Islet precursor cell (in vitro differentiated cells): ENCODE results near the gene ZDHHC7.

ENCODE experiments used
- DNase-seq: peaks from one replicate; pipeline ENCODE4 v3.0.0-alpha.2; 2018

The ZDHHC7 gene

DNA sequence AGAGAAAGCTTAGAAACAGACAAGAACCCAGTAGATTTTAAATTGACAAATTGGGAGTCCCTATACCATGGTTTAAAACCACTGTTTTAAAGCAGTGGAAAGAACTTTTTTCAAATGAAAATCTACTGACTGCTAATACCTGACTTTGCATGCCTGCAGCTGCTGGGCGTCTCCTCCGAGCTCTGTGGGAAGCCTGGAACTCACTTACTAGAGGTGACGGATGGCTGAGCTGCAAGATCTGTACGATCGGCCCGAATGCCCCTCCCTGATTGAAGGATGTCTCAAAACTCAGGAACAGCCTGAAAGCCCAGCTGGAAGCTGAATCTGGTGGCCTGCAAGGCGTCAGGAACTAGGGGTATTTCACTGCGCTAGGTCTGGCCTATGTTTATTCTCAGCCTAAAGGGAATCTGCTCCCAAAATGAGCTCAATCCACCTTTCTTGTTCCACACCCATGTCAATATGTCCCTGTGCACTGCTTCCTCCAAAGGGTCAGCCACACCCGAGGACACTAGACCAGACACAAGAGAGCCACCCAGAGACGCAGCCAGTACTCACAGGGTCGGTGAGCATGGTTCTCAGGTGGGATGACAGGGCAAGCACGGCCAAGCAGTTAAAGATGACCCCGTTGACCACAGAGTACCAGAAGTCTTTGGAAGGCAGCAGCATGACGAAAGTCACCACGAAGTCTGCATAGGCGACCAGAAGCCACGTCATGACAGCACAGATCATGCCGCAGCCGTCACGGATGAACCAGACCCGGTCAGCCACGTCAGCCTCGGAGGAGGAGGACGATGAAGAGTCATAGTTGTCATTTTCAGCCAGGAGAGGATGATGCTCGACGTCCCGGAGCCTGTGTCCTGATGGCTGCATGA lies 21.4 kb downstream of the ZDHHC7 start:
- DNase-seq = no peak

DNA sequence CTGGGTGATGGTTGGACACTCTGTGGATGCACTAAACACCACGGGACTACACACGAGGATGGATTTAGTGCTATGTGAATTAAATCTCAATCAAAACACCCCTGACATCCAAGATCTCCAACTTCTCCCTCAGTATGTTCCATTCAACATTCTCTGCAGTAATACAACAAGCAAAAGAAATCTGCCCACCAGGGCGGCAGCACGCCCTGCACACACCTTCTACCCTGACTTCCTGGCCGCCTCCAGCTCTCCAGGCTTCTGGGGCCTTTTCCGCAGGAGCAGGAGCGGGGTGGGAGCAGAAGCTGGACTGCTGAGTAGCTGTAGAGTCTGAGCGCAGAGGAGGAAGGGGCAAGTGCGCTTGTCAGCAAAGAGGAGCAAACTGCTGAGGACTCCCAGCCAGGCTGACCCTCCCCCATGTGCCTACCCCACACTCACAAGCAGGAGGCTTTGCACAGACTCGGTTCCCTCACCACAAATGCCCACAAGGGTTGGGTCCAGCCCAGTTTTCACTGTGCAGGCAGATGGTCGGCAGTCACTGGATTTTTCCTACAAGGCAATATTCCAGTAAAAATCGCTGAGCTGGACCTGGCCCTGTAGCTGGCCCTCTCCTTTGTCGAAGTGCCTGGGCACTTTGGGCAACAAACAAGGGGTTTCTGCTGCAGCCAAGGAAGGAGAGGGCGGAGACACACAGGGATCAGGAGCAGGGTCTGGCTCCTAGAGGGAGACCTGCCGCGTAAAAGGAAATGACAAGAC lies 22.8 kb downstream of the ZDHHC7 start:
- DNase-seq = no peak

DNA sequence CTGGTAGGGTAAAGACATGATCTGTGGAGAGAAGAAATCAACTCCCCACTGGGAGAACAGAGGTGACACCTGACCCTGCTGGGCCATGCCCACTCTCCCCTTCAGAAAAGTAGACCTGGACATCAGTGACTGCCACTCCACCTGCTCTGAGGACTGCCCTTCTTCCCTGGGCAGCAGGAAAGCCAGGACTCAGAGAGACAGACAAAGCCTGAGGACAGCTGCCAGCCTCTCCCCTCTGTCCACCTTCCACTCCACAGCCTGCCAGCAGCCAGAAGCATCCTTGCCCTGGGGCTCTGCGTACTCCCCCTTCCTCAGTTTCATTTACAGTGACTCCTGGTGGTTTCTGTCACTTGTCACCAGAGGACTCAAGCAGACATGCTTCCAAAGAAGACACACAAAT lies 24.5 kb downstream of the ZDHHC7 start:
- no peak for DNase-seq

DNA sequence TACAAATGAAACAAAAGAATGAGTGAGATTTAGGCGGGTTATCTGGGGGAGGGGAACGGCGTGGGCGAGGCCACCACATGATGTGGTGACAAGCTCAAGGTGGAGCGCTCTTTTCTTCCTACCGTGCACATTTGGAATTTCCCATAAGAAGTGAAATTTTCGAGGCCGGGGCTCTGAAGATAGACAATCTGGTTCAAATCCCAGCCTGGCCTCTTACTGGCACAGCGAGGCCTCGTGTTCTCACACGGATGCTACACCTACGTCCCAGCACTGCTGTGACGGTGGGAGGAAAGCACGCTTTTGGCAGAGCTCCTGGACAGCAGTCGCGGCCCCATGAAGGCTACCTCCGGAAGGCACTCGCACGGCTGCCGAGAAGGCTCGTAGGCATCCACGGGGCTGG lies 25.2 kb downstream of the ZDHHC7 start:
- DNase-seq = no peak

DNA sequence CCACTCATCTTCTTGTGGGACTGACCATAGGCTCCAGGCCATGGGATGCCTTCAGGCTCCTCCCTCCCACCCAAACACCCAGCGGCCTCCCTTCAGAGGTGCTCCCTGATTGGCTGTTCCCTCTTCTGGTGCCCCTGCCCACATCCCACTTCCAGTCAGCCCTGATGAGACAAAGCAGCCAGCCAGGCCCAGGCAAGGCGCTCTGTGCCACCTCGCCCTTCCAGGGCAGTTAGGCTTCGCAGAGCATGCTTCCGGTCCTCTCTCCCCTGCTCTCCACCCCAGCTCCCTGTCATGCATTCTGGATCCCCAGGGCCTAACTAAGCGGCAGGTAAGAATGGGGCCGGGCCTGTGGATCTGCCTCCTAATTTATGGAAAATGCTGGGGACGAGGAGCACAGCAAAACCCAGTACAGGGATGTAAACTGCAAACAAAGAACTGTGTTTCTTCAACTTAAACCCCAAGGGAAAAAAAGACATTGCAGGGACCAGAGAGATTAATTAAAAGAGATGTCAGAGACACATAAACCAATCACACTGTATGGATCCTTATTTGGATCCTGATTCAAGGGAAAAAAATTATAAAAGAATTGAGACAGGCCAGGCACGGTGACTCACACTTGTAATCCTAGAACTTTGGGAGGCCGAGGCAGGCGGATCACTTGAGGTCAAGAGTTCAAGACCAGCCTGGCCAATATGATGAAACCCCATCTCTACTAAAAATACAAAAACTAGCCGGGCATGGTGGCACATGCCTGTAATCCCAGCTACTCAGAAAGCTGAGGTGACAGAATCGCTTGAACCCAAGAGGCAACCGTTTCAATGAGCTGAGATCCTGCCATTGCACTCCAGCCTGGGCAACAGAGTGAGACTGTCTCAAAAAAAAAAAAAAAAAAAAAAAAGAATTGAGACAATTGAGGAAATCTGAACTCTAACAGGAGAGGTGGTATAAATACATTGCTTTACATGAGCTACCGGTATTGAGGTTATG lies 26.0 kb downstream of the ZDHHC7 start:
- DNase-seq = no peak

DNA sequence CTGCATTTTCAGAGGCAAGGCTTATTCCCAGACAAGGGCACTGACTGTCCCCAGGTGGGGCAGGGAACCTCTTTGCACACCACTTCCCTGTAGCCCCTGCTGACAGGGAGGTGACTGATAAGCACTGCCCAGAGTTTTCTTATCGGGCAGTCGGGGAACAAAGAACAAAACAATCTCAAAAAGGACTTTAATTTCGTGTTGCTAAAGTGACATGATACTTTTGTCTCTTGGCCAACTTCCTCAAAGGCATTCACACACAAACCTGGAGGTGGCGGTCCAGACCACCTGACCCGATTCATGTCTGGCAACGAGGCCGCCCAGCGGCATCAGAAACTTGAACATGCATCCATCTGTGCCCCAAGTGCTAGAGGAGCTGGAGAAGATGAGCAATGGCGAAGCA lies 28.9 kb downstream of the ZDHHC7 start:
- DNase-seq = no peak

DNA sequence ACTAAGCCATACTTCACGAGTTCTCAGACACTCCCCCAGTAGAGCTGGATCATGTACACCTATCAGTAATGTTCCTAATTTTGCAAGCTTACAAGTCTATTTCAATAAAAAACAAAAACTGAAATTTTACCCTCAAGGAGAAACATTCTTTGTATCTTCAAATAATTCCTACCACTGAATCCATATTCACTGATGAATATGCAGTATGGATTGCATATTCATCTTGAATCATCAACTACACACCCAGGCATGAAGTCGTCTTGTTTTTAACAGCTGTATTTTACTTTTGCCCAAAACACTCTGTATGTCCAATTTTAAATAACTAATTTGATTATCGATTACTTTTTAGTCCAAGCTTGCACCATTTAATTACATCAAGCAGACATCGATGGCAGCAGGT lies 31.8 kb downstream of the ZDHHC7 start:
- no peak for DNase-seq

DNA sequence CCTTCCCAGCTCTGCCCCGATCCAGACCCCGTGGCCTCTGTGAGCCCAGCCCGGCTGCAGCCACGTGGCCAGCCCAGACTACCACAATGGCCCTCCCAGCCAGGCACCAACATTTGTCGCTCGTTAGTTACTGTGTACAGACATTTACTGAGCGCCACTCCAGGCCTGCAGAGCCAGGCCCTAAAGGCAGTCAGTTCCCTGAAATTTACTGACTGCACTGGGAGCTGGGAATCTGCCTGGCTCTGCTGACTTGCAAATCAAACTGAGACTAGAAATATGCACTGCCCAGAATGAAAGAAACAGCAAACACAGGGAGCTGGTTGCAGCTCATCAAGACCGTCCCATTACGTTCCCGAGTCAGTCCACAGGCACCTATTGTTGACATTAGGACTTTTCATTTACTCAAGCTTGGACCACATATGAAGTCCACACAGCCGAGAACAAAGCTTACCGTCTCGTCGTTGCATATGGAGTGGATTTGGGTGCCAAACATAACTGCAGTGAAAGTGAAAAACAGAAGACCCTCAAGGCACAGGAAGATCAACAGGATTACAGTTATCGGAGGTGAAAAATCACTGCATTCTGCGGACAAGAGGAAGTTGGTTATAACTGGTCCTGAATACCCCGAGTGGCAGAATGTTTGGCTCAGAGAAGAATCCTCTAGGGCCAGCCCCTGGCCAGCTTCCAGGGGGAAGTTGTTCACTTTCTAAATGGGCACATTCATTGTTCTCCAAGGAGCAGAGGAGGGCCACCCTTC lies 34.5 kb downstream of the ZDHHC7 start:
- DNase-seq = no peak

DNA sequence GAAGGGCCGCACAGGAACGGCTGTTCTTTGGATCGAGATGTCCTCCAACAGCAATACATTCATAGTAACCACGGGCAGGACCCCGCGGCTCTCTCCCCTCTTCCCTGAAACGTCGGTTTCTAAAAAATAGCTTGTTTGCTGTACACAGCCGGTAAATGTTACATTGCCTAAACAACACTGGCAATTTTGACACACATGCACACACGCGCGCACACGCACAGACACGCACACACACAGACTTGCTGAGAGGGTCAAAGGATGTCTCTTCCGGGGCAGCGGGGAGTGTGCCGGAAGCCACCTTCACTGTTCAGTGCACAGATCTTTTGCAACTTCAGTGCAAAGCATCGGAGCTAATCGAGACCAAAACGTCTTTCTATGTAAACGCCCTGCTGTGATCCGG lies 35.8 kb downstream of the ZDHHC7 start:
- DNase-seq = no peak

DNA sequence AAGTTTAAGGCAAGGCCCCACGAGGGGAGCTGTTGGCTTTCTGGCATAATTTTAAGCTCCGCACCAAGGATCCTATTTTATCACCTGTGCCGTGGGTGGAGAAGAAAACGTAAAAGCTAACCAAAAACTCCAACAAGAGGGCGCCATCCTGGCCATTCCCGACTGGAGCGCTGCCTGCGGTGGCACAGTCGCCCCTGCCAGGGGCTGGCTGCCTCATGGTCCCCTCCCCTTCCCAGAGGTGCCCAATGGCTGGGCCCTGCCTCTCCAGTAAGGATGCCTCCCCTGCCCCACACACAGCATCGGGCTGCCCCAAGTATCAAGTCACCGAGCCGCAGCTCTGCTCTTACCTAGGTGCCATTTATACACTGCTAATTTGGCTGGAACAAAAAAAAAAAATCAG lies 36.3 kb downstream of the ZDHHC7 start:
- no peak for DNase-seq

DNA sequence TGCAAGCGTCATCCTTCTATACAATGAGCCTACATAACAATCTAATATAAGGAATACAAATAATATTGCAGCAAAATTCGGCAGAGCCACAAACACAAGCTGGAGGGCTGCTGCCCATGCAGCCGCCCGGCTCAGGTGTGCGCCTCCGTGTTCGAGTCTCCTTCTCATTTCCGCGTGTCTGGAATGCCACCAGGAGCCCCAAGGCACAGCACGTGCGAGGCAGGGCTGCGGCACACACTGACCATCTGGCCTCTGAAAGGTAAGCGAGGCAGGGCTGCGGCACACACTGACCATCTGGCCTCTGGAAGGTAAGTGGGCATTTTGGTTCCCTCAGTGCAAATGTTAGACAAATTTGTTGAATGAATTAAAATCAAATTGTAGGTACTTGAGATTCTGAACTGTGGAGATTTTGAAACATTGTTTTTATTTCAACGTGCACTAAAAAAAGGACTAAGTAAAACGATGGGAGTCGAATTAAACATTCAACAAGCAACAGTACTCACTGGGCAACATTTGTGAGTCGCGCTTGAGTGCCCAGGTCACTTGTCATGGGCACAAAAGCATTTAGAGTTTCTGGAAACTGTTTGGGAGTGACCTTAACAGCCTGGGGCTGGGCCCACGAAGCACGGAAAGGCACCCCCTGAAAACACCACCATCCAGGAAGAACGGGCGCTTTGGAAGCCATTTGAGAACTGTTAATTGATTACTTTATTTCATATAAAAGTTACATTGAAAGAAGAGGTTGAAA lies 37.4 kb downstream of the ZDHHC7 start:
- no peak for DNase-seq

DNA sequence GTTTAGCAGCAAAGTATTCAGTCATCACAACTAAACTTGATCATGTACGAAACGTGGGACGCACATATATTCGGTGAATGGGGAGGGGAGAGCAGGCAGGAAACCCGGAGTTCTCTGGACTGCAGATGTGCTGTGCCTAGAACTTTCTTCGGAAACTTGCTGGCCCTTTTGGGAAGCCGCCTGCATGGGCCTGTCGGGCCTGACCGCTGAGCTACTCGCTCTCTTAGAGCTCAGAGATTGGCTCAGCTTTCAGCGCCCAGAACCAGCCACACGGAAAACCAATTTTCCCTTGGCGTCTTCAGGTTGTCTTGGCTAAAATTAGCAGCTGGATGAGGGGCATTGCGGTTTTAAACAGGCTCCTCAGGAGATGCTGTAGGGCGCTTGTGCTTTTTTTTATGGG lies 38.1 kb downstream of the ZDHHC7 start:
- DNase-seq = no peak

DNA sequence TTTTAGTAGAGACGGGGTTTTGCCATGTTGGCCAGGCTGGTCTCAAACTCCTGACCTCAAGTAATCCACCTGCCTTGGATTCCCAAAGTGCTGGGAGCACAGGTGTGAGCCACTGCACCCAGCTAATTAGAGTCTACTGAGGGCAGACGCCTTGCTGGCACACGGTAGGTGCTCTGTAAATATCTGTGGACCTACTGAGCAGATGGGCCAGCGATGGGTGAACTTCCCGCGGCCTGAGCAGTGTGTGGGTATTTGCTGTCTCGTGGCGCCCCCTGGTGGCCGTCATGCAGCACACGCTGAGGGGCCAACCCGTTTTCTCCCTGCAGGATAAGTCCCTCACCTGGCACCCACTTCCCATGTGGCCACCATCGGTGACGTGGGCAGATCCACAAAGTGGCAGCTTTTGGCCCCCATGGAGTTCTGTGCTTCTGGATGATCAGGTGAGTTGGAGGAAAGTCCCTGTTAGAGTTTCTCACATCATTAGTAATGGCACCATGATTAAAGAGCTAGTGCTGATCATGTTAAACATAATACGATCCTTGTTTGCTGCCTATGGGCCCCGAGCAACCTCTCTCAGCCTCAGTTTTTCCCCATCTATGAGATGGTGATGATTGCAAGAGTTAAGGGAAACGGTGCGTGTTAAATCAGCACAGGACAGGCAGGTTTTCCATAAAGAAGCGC lies 40.7 kb downstream of the ZDHHC7 start:
- peak; percentile 90 for DNase-seq

DNA sequence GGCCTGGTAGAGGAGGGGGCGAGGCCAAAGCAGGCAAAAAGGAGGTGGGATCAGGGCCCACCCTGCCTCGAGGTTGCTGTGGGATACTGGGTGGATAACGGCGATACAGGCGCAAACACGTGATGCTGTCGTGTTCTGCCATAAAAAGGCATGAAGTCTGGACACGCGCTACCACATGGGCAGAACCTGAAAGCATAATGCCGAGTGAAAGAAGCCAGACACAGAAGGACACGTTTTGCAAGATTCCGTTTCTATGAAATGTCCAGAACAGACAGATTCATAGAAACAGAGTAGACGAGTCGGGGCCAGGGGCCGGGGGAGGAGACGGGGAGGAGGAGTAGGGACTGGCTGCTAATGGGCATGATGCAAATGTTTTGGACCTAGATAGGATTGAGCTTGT lies 43.5 kb downstream of the ZDHHC7 start:
- DNase-seq = peak; percentile 67

DNA sequence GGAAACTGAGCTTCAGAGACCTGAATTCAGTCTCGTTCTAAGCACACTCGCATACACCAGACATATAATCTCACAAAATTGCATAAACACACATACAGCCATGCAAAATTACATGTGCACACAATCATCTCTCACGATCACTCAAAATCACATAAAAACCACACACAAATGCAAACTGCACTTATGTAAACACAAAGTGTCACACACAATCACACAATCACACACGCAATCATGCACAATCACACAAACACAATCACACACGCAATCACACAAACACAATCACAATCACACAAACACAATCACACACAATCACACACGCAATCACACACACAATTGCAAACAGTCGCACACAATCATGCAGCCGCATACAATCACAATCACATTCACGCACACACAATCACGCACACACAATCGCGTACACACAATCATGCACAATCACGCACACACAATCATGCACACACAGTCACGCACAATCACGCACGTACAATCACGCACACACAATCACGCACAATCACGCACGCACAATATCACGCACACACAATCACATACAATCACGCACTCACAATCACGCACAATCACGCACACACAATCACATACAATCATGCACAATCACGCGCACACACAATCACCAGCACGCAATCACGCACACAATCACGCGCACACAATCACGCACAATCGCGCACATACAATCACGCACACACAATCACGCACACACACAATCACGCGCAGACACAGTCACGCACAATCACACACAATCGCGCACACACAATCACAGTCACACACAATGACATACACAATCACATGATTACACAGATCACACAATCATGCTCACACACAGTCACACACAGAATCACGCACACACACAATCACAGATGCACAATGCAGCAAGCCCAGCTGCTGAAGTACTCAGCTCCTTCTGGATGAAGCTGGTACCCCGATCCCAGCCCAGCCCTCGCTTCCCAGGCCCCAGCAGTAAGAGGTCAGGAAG lies 45.6 kb downstream of the ZDHHC7 start:
- no peak for DNase-seq

DNA sequence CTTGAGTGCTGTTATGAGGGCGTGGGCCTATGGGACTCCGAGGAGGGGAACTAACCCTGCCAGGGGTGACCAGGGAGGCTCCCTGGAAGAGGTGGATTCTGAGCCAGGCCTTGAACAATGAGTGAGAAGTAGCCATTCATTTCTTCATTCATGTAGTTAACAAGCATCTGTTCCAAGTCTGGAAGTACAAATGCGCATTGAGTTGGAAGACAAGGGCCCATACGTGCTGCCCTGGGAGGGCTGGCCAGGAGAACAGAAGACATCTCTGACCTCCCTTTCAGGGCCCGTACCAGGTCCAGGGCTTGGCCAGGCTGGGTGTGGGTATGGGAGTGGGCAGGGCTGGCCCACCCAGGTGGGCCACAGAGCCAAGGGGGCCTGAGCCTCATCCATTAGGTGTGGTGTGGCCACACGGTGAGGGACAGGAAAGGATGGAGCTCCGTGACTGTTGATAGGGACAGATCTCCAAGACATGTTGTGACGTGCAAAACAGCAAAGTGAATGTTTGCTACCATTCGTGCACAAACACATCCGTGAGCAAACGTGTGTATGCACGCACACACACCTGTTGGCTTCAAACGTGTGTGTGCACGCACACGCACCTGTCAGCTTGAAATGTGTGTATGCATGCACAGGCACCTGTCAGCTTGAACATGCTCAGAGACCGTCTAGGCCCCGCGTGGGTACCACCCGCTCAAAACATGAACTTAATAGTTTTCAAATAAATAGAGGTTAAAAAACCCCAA lies 46.8 kb downstream of the ZDHHC7 start:
- DNase-seq = no peak

DNA sequence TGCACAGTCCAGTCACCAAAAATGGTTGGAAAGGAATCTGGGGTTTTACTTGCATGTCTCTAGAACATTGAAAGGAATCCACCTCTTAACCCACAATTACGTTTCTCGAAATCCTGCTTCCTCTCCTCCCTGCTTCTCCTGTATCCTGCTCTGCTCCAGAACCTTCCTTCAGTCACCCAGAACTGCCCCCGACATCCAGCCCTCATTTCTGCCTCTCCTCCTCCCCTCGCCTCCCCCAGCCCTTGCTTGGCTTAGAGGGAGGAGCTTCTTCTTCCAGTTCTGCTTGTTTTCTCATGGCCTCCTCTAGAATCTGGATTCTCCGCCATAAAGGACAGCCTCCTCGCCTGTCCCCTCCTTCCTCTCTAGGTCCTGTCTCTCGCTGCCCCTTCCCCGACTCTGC lies 48.3 kb downstream of the ZDHHC7 start:
- DNase-seq = no peak

DNA sequence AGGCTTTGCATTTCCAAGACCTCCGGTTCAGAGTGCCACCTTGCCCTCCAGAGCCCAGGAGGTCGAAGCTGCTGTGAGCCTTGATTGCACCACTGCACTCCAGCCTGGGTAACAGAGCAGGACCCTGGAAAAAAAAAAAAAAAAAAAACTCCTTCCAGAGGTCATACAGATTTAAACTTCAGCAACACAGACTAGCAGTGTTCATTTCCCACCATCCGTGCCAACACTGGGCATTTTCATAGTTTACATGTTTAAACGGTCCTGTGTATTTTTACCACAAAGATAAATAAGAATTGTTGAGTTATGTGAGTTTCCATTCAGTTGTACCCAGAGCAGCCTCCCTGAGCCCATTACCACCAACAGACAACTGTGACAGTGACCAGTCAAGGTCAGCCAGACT lies 50.4 kb downstream of the ZDHHC7 start:
- no peak for DNase-seq
